ENCODE results near the gene MLXIP.

DNA sequence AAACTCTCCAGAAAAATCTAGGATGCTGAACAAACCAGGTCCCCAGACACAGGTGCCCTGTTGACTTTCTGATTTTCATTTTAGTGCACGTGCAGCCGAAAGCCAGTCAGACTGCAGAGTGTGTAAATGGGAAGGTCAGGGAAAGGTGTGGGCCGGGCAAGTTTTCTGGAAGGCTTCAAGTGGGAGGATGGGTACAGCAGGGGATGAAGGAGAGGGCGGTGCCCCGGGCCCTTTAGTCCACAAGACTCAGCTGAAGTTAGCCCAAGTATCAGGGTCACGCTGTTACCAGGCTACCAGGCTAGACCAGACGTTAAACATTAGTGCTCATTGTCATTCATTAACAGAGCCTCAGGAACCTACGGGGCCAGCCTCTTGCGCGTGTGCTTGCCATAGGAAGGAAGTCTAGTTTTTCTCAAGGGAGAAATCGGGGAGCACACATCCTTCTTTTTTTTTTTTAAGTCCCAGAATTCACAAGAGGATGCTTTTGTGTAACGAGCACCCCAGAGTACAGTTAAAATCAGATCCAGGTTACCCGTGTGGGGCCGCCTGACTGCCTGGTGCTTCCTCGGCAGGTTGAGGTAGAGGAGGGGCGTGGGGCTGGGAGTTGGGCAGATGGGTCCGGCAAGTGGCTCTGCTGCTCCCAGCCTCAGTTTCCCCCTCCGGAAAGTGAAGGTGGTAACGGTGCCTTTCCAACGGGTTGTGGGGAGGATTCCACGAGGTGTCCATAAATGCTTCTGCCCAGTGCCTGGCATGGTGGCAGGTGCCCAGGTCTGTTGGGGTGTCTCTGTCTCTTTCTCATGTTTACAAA lies 37.8 kb upstream of the MLXIP start:
- TF ChIP-seq, protein P1, sequence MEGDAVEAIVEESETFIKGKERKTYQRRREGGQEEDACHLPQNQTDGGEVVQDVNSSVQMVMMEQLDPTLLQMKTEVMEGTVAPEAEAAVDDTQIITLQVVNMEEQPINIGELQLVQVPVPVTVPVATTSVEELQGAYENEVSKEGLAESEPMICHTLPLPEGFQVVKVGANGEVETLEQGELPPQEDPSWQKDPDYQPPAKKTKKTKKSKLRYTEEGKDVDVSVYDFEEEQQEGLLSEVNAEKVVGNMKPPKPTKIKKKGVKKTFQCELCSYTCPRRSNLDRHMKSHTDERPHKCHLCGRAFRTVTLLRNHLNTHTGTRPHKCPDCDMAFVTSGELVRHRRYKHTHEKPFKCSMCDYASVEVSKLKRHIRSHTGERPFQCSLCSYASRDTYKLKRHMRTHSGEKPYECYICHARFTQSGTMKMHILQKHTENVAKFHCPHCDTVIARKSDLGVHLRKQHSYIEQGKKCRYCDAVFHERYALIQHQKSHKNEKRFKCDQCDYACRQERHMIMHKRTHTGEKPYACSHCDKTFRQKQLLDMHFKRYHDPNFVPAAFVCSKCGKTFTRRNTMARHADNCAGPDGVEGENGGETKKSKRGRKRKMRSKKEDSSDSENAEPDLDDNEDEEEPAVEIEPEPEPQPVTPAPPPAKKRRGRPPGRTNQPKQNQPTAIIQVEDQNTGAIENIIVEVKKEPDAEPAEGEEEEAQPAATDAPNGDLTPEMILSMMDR (IDR thresholded peaks at IDR 0.05), result no peak
- no peak for TF ChIP-seq POLR2A (IDR thresholded peaks at IDR 0.05)
